ES-I3 (cell line): ENCODE data around the gene SLC22A25.
"Not testable (repeated sequence)": the region's sequence is repeated elsewhere in the genome, so short reads cannot be mapped to it uniquely, and the experiment has no call there.

Experiments used
- H3K36me3 ChIP-seq: 2 replicates; pipeline ENCODE4 v1.6.1; 2013; ENCODE audit warnings: mild to moderate bottlenecking, low read length, control low read depth, moderate library complexity; ENCODE audit not compliant: insufficient read depth
- H3K4me1 ChIP-seq: 2 replicates; pipeline ENCODE4 v1.6.1; 2013; ENCODE audit warnings: mild to moderate bottlenecking, control low read depth, low read length; ENCODE audit not compliant: insufficient read depth
- H3K9ac ChIP-seq: 2 replicates; pipeline ENCODE4 v1.6.1; 2013; ENCODE audit warnings: low read depth, mild to moderate bottlenecking, low read length, moderate library complexity
- H3K9me3 ChIP-seq: 2 replicates; pipeline ENCODE4 v1.6.1; 2013; ENCODE audit warnings: mild to moderate bottlenecking, low read length, moderate library complexity; ENCODE audit not compliant: control insufficient read depth, insufficient read depth

SLC22A25 gene

DNA sequence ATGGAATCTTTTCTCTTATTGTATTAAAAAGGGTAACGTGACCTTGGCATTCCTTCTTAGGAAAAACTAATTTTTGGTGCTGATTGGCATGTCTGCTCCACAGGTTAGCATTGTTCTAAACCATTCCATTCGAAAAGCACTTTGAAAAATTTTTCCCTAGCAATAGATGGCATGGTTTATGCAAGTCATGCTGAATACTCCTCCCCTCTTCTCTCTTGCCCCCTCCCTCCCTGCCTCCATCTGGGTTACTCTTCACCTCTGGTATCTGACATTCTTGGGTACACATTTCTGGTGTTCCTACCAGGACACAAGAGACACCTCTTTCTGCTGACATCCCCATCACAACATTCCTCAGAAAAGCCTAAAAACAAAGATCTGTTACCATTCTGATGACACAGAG lies 1.5 kb upstream of the SLC22A25 start:
- Histone ChIP-seq H3K9me3 (no peaks in the 10 kb centered on the region), H3K4me1 (no peaks in the 10 kb centered on the region), H3K36me3 (no peaks in the 10 kb centered on the region), H3K9ac (no peak overlapping the region)

DNA sequence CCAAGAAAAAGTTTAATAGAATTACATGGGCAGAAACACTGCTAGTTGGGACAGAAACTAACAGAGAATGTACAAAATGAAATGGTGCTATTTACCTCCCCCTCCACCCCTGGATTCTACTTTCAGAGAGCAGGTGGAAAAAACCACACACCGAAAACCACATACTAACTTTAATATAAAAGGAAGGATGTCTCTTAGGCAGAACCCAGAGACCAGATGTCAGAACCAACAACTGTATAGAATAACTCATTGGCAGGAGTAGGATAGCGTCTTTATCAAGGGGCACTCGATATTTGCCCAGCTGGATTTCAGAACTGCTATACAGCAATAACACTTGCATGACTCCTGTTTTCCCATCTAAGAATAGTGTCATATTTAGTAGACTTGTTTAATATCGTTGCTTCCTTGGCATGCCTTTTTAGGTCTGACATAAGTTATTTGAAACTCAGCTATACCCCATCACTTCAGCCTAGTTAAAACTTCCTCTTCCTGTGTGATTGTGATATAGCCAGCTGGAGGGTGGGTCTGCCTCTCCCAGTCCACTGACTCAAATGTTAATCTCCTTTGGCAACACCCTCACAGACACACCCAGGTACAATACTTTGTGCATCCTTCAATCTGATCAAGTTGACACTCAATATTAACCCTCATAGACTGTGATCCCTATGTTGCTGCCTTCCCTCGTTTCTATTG lies 1.2 kb downstream of the SLC22A25 start:
- Histone ChIP-seq H3K4me1 (no peaks in the 10 kb centered on the region), H3K9me3 (no peaks in the 10 kb centered on the region), H3K9ac (no peak overlapping the region), H3K36me3 (no peaks in the 10 kb centered on the region)

DNA sequence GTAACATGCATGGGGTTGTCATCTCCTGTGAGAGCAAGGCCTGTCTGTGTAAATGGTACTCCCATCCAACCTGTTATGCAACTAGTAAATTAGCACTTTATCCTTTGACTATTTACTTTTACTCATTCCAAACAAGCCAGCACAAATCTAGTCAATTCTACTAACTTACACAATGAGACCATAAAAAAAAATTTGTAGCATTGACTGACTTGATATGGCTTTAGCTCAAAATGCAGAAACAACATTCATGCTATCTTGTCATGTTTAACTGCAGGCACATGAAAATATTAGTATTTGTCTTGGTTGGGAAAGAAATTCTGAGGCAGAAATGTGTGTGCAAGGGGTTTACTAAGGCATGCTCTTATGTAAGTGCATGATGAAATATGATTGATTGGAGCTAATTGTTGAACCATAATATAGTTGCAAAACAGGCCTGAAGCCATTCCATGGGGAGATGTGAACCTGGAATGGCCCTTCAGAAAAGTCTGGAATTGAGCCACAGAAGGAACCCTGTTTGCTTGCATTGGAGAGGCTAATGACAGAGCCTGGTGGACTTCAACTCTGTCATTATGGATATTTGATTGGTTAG lies 2.5 kb downstream of the SLC22A25 start:
- H3K36me3 ChIP-seq = no peaks in the 10 kb centered on the region
- H3K9ac ChIP-seq = no peak overlapping the region
- no peaks in the 10 kb centered on the region for H3K4me1 ChIP-seq
- no peaks in the 10 kb centered on the region for H3K9me3 ChIP-seq

DNA sequence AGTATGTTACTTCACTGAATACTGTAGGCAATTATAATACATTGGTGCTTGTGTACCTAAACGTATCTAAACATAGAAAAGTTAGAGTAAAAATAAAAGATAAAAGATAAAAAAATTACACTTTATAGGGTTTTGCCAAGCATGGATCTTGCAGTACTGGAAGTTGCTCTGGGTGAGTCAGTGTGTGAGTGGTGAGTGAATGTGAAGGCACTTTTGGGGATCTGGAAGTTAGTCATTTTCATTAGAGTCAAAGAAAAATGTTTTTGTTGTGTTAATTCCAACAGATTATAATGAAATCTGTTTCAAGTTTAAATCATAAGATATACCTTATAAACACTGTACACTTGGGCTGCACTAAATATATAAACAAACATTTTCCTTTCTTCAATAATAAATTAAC lies 3.3 kb downstream of the SLC22A25 start:
- Histone ChIP-seq H3K36me3 (no peaks in the 10 kb centered on the region), H3K9ac (no peak overlapping the region), H3K9me3 (no peaks in the 10 kb centered on the region), H3K4me1 (no peaks in the 10 kb centered on the region)

DNA sequence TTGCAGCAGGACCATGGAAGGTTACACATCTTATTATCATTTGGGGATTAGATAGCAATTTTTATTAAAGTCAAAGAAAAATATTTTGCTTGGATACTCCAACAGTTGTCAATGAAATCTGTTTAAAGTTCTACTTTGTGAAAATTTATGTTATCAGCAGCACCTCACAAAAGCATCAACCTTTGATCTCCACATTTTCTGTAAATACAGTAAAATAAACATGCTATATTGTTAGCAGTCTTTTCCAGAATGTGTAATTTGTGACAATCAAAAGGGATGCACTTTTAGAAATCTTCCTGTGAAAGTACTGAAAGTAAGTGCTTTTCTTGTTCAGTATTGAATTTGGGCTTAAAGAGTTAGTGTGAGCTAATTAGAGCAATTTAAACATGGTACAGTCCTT lies 4.1 kb downstream of the SLC22A25 start:
- H3K9me3 ChIP-seq = no peaks in the 10 kb centered on the region
- no peaks in the 10 kb centered on the region for H3K4me1 ChIP-seq
- no peak overlapping the region for H3K9ac ChIP-seq
- no peaks in the 10 kb centered on the region for H3K36me3 ChIP-seq

DNA sequence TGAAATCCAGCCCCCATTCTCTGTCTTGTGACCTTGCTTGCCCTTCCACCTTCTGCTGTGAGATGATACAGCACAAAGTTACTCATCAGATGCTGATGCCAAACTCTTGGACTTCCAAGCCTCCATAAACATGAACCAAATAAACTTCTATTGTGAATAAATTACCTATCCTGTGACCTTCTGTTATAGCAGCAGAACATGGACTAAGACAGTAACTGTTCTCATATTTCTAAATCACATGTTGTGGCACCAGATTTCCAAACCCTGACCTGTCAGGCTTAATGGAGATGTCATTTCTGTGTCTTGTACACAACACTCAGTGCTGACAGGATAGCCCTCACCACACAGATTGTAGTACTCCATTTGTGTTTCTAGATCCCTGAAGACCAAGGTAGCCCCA lies 6.0 kb downstream of the SLC22A25 start:
- no peak overlapping the region for H3K9ac ChIP-seq
- H3K36me3 ChIP-seq = no peaks in the 10 kb centered on the region
- H3K9me3 ChIP-seq = no peaks in the 10 kb centered on the region
- H3K4me1 ChIP-seq = no peaks in the 10 kb centered on the region

DNA sequence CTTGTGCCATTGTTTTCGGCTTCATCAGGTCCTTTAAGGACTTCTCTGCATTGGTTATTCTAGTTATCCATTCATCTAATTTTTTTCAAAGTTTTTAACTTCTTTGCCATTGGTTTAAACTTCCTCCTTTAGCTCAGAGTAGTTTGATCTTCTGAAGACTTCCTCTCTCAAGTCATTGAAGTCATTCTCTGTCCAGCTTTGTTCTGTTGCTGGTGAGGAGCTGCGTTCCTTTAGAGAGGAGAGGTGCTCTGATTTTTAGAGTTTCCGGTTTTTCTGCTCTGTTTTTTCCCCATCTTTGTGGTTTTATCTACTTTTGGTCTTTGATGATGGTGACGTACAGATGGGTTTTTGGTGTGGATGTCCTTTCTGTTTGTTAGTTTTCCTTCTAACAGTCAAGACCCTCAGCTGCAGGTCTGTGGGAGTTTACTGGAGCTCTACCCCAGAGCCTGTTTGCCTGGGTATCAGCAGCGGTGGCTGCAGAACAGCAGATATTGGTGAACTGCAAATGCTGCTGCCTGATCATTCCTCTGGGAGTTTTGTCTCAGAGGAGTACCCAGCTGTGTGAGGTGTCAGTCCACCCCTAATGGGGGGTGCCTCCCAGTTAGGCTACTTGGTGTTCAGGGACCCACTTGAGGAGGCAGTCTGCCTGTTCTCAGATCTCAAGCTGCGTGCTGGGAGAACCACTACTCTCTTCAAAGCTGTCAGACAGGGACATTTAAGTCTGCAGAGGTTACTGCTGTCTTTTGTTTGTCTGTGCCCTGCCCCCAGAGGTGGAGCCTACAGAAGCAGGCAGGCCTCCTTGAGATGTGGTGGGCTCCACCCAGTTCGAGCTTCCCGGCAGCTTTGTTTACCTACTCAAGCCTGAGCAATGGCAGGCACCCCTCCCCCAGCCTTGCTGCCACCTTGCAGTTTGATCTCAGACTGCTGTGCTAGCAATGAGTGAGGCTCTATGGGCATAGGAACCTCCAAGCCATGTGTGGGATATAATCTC lies 7.6 kb downstream of the SLC22A25 start:
- H3K9me3 ChIP-seq, H3K36me3 ChIP-seq, H3K4me1 ChIP-seq, H3K9ac ChIP-seq: not testable (repeated sequence)

DNA sequence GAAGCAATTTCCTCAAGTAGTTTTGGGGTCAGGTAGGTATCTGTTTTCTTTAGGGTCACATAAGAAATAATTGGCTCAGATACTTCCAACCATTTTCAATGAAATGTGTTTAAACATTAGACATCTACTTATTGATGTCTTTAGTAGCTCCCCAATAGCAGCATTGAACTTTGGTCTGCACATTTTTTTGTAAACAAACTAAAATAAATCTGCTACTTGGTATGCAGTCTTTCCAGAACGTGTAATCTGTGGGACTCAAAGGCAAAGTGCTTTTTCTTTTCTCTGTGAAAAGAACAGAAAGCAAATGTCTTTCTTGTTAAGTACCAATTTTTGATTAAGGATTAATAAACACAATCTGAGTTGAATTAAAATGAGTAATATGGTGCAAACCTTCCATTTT lies 13.6 kb downstream of the SLC22A25 start:
- Histone ChIP-seq H3K9me3 (no peaks in the 10 kb centered on the region), H3K36me3 (no peaks in the 10 kb centered on the region), H3K4me1 (no peaks in the 10 kb centered on the region), H3K9ac (no peak overlapping the region)

DNA sequence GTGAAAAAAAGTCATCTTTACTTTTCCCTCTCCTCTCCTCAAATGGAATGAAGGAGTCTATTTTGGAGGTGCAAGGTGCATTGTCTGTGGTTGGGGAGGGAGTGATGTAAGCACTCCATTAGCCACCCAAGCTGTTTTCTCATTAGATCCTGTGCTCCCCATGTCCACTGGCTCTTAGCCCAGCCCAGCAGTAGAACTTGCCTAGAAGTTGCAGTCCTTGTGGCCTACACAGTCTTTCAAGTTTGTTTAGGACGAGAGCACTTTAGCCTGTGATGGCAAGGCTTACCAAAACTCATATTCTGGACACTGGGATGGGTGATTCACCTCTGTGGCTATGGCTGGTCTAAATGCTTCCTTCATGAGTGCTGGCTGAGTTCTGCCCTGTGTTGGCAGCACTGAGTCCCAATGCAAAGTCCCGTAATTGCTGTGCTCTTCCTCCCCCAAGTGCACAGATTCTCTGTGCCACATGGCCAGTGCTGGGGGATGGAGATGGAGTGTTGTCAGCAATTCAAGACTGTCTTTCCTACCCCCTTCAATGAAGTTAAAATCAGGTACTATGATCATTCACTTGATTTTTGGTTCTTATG lies 15.8 kb downstream of the SLC22A25 start:
- no peaks in the 10 kb centered on the region for H3K36me3 ChIP-seq
- H3K9me3 ChIP-seq = no peaks in the 10 kb centered on the region
- no peaks in the 10 kb centered on the region for H3K4me1 ChIP-seq
- H3K9ac ChIP-seq = no peak overlapping the region

DNA sequence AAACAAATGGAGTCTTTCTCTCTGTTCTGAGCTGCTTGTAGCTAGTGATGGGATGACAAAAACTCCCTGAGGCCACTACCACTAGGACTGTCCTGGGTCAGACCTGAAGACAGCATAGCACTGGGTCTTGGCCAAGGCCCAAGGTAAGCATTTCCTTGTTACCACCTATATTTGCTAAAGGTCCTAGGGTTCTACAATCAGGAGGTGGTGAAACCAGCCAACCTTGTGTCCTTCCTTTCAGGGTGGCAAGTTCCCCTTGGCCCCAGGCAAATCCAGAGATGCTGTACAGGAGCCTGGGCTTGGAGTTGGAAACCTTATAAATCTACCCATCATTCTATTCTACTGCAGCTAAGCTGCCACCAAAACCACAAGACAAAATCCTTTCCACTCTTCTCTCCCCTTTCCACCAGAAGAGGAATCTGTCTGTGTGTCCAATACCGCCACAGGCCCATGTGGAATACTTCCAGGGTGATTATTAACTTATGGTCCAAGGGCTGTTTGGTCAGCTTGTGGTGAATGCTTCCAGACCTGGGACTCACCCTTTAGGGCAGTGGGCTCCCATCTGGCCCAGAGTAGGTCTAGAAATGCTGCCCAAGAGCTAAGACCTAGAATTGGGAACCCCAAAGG lies 16.8 kb downstream of the SLC22A25 start:
- no peaks in the 10 kb centered on the region for H3K36me3 ChIP-seq
- no peak overlapping the region for H3K9ac ChIP-seq
- no peaks in the 10 kb centered on the region for H3K9me3 ChIP-seq
- no peaks in the 10 kb centered on the region for H3K4me1 ChIP-seq

DNA sequence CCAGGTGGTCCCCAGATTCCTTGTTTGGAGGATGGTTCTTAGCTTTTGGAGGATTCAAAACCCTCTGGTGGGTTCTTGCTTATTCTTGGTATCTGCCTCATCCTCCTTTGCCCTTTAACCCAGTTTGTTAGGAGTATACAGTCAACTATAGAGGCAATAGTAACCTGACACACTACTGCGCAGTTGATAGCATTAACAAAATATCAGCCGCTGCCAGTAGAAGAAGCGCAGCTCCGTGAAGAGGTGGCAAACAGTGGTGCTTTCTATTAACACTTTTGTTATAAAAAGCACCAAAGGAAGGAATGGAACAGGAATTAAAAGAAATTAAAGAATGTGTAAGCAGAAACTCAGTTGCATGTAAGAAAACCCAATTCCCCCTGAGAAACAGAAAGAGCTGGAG lies 29.3 kb downstream of the SLC22A25 start:
- no peak overlapping the region for H3K9ac ChIP-seq
- H3K36me3 ChIP-seq = no peaks in the 10 kb centered on the region
- H3K9me3 ChIP-seq = no peaks in the 10 kb centered on the region; the same call in 1 of the 2 replicates
- no peaks in the 10 kb centered on the region; the same call in 1 of the 2 replicates for H3K4me1 ChIP-seq

DNA sequence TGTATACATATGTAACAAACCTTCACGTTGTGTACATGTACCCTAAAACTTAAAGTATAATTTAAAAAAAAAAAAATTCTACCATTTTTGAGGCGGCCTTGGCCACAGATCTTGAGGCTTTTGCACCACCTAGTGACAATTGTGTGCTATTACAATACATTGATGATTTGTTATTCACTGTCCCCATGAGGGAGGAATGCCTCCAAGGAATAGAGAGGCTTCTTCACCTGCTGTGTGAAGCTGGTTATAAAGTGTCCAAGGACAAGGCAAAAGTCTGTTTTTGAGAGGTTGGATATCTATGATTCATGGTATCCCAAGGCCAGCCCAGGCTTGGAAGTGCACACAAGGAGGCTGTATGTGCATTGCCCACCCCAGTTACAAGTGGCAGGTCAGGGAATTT lies 30.7 kb downstream of the SLC22A25 start:
- Histone ChIP-seq H3K36me3 (no peaks in the 10 kb centered on the region), H3K9me3 (peaks cover 3% of the 10 kb centered on the region; the same call in 1 of the 2 replicates), H3K9ac (no peak overlapping the region), H3K4me1 (no peaks in the 10 kb centered on the region; the same call in 1 of the 2 replicates)

DNA sequence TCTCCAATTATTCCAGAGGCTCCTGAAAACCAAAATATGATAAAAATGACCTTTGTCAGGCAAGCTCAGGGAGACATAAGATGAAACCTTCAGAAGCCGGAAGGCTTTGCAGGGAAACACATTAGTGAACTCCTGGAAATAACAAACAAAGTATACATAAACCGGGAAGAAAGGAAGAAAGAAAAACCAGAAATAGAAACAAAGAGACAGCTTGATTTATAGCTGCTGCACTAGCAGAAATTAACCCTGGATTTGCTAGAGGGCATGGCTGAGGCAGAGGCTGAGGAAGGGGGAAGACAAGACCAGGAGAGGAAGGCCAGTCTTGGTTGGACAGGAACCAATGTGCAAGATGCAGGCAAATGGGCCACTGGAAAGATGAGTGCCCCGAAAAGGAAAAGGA lies 33.3 kb downstream of the SLC22A25 start:
- Histone ChIP-seq H3K36me3 (no peaks in the 10 kb centered on the region), H3K4me1 (no peaks in the 10 kb centered on the region; the same call in 1 of the 2 replicates), H3K9ac (no peak overlapping the region), H3K9me3 (peaks cover 4% of the 10 kb centered on the region; the same call in 1 of the 2 replicates)
